LHCN-M2 (cell line): ENCODE data around the gene ERI3. TPM values are rescaled to one million over a fixed set of nuclear protein-coding genes. Genes with fewer than 3 reads are reported as not detected.

ENCODE experiments used
- DNase-seq: peaks from one replicate; pipeline ENCODE4 v3.0.0-alpha.2; 2012; ENCODE audit warnings: low read depth
- total RNA-seq: library from RNA; depleted of rRNA; stranded (reverse); fragments of >200 nt; gene quantifications from 2 replicates; pipeline ENCODE4 v1.2.3, GENCODE V29; 2014

ERI3 gene
- total RNA-seq, 1 experiment from 2014 or later: 59.7 TPM

- DNase-seq: peak; percentile 79
Observed at GRCh38 chr1:44283524-44284173, 71.4 kb downstream of the ERI3 start.

GRCh38 chr1:44282704-44283426 lies 72.2 kb downstream of the ERI3 start:
- DNase-seq: no peak

GRCh38 chr1:44281962-44282703 lies 72.9 kb downstream of the ERI3 start:
- no peak for DNase-seq

GRCh38 chr1:44276901-44277300 lies 78.2 kb downstream of the ERI3 start:
- DNase-seq: no peak

GRCh38 chr1:44275991-44276405 lies 79.1 kb downstream of the ERI3 start:
- DNase-seq: peak; percentile 43

GRCh38 chr1:44275296-44275962 lies 79.6 kb downstream of the ERI3 start:
- DNase-seq: no peak

- DNase-seq: no peak
Observed at GRCh38 chr1:44273560-44274350, 81.3 kb downstream of the ERI3 start.

- DNase-seq: no peak
Observed at GRCh38 chr1:44272992-44273391, 82.1 kb downstream of the ERI3 start.

- DNase-seq: no peak
Observed at GRCh38 chr1:44271646-44272045, 83.4 kb downstream of the ERI3 start.

- no peak for DNase-seq
Observed at GRCh38 chr1:44270686-44271628, 84.1 kb downstream of the ERI3 start.

GRCh38 chr1:44268054-44268453 lies 87.0 kb downstream of the ERI3 start:
- no peak for DNase-seq

- DNase-seq: no peak
Observed at GRCh38 chr1:44267438-44267837, 87.6 kb downstream of the ERI3 start.

GRCh38 chr1:44266400-44267344 lies 88.4 kb downstream of the ERI3 start:
- DNase-seq: no peak

GRCh38 chr1:44265656-44266358 lies 89.2 kb downstream of the ERI3 start:
- DNase-seq: no peak

- DNase-seq: no peak
Observed at GRCh38 chr1:44264451-44264771, 90.6 kb downstream of the ERI3 start.

GRCh38 chr1:44263568-44264450 lies 91.2 kb downstream of the ERI3 start:
- DNase-seq: no peak

- no peak for DNase-seq
Observed at GRCh38 chr1:44262816-44263567, 92.1 kb downstream of the ERI3 start.
